T-cell (primary cell): Measurements from ENCODE around the gene DNMT3A. TPM values are rescaled to one million over a fixed set of nuclear protein-coding genes. Genes with fewer than 3 reads are reported as not detected.

Experiments used
- ATAC-seq, 4 experiments: fragments of 200-7000 bp in 3 of 4; fragments of 150-1000 bp in 1 of 4; cut with Tn5 transposase; replicated peaks in 1 of 4; 1 replicate in 3 of 4; 2 replicates in 1 of 4; pipeline ENCODE4 v1.10.0; 2021; ENCODE audit warnings: moderate library complexity in 3 of 4, mild to moderate bottlenecking in 2 of 4, moderate number of reproducible peaks in 1 of 4
- CTCF ChIA-PET, 2 donors: fragments of 300-600 bp; sonication (Branson Sonifier 250); formaldehyde crosslinking; loops; one replicate each; lab custom pipeline; 2022; ENCODE audit warnings: antibody characterized with exemption in 2 of 2; lab: Charles Lee
- POLR2A ChIA-PET, 2 donors: fragments of 300-600 bp; sonication (Branson Sonifier 250); formaldehyde crosslinking; loops; one replicate each; lab custom pipeline; 2022; ENCODE audit warnings: antibody characterized with exemption in 2 of 2; lab: Charles Lee
- DNase-seq, 35 experiments: peaks; one replicate each; pipeline versions ENCODE4 v3.0.0 to v3.0.0-alpha.2; 2013 to 2023
- H3K27ac ChIP-seq: one replicate; pipeline ENCODE4 v1.5.1; 2013; ENCODE audit warnings: low read length
- H3K27me3 ChIP-seq, 2 experiments: replicated peaks in 1 of 2; 1 replicate in 1 of 2; 2 replicates in 1 of 2; pipeline versions ENCODE4 v1.6.1 to v1.7.0; 2013; ENCODE audit warnings: low read length in 1 of 2, mixed read lengths in 1 of 2; ENCODE audit not compliant: control insufficient read depth in 2 of 2, insufficient read depth in 2 of 2; ENCODE audit errors: extremely low read depth in 1 of 2
- H3K36me3 ChIP-seq, 2 donors: 1 replicate in 1 of 2; 2 replicates in 1 of 2; pipeline versions ENCODE4 v1.6.1 to v1.7.0; 2013; ENCODE audit warnings: low read length in 1 of 2; ENCODE audit not compliant: control insufficient read depth in 2 of 2, insufficient read depth in 1 of 2; ENCODE audit errors: extremely low read depth in 1 of 2
- H3K4me1 ChIP-seq, 2 experiments: 1 replicate in 1 of 2; 2 replicates in 1 of 2; pipeline versions ENCODE4 v1.6.1 to v1.7.0; 2013; ENCODE audit warnings: low read length in 2 of 2, mixed read lengths in 1 of 2; ENCODE audit not compliant: insufficient read depth in 2 of 2, control insufficient read depth in 1 of 2; ENCODE audit errors: extremely low read depth in 1 of 2
- H3K4me3 ChIP-seq, 2 donors: 1 replicate in 1 of 2; 2 replicates in 1 of 2; pipeline versions ENCODE4 v1.5.1 to v1.7.0; 2013; ENCODE audit warnings: mild to moderate bottlenecking in 2 of 2, low read length in 1 of 2, moderate library complexity in 1 of 2; ENCODE audit not compliant: control insufficient read depth in 1 of 2; ENCODE audit errors: extremely low read depth in 1 of 2
- H3K9me3 ChIP-seq: 2 replicates; pipeline ENCODE4 v1.7.0; 2013
- H3K27ac Mint-ChIP-seq, 2 donors: one replicate each; pipeline ENCODE4 v1.8.0; 2020 to 2021; ENCODE audit warnings: mild to moderate bottlenecking in 2 of 2, mixed read lengths in 2 of 2
- H3K27me3 Mint-ChIP-seq, 2 donors: one replicate each; pipeline ENCODE4 v1.8.0; 2021 to 2022; ENCODE audit warnings: mixed read lengths in 2 of 2
- H3K36me3 Mint-ChIP-seq: one replicate; pipeline ENCODE4 v1.8.0; 2021; ENCODE audit warnings: mixed read lengths
- H3K4me1 Mint-ChIP-seq, 3 donors: one replicate each; pipeline ENCODE4 v1.8.0; 2020 to 2022; ENCODE audit warnings: mixed read lengths in 3 of 3, mild to moderate bottlenecking in 1 of 3
- H3K4me3 Mint-ChIP-seq, 3 donors: one replicate each; pipeline ENCODE4 v1.8.0; 2020 to 2022; ENCODE audit warnings: mild to moderate bottlenecking in 3 of 3, mixed read lengths in 3 of 3, moderate library complexity in 3 of 3
- H3K9me3 Mint-ChIP-seq, 3 donors: one replicate each; pipeline ENCODE4 v1.8.0; 2020 to 2022; ENCODE audit warnings: mixed read lengths in 3 of 3
- WGBS: methylation state at CpG from one replicate; pipeline ENCODE4 v1.1.5; 2013; ENCODE audit warnings: missing lambda C conversion rate; ENCODE audit not compliant: insufficient coverage; 5-methylcytosine and 5-hydroxymethylcytosine counted together
- total RNA-seq, 35 experiments: library from RNA in 6 of 35; stranded (reverse) in 6 of 35; fragments of 120-200 nt in 1 of 35; gene quantifications; one replicate each; pipeline versions ENCODE4 v1.2.1 to v1.2.4 and lab custom pipeline; 2013 to 2026

DNMT3A gene
- total RNA-seq, 5 donors from 2014 or later (not counting 1 experiment from before 2014, with no cell fraction given) = 78.7 to 125 (median 93.2) TPM

- WGBS = no CpG with 5 or more reads among the region's 1 CpG
- no peaks in the 10 kb centered on the region for H3K27me3 ChIP-seq
- Mint-ChIP-seq H3K36me3 (peaks cover 14% of the 10 kb centered on the region), H3K27ac (peak overlapping the region; percentile 25 to 44), H3K4me3 (no peak overlapping the region), H3K4me1 (peaks cover 20 to 50% (median 30%) of the 10 kb centered on the region in 3 donors), H3K27me3 (no peaks in the 10 kb centered on the region), H3K9me3 (no peaks in the 10 kb centered on the region)
- peaks cover 9 to 27% of the 10 kb centered on the region in 2 experiments for H3K4me1 ChIP-seq
- no peak for DNase-seq
- no peaks in the 10 kb centered on the region for H3K9me3 ChIP-seq
- ChIA-PET CTCF (no interaction called here), POLR2A (no interaction called here)
- H3K27ac ChIP-seq = no peak overlapping the region
- ATAC-seq = no peak
- no peak overlapping the region for H3K4me3 ChIP-seq
- H3K36me3 ChIP-seq = peaks cover 6 to 42% of the 10 kb centered on the region in 2 donors
Measured at GRCh38 chr2:25254961-25255360, 86.8 kb downstream of the DNMT3A start.

- ATAC-seq = no peak
- ChIA-PET CTCF (interaction anchor here in 1 of 2 donors (1.5 kb wide), 1 partner anchor 109 kb away, joined by 4 read pairs; no protein-coding TSS in a partner anchor), POLR2A (interaction anchor here (0.6 to 0.8 kb wide), 2 partner anchors 14 to 26 kb away, joined by 4 to 5 read pairs; no protein-coding TSS in a partner anchor)
- peaks cover 13 to 27% of the 10 kb centered on the region in 2 experiments for H3K4me1 ChIP-seq
- no peaks in the 10 kb centered on the region for H3K9me3 ChIP-seq
- Mint-ChIP-seq H3K36me3 (peaks cover 14% of the 10 kb centered on the region), H3K27ac (peak overlapping the region; percentile 83 to 88), H3K4me3 (peak overlapping the region; percentile 65 to 84 (median 77)), H3K27me3 (no peaks in the 10 kb centered on the region), H3K4me1 (peaks cover 25 to 49% (median 36%) of the 10 kb centered on the region in 3 donors), H3K9me3 (no peaks in the 10 kb centered on the region)
- WGBS = 100% methylated on average over 1 of the region's 11 CpGs
- H3K27me3 ChIP-seq = no peaks in the 10 kb centered on the region
- DNase-seq = no peak
- peak overlapping the region; percentile 49 for H3K27ac ChIP-seq
- H3K4me3 ChIP-seq = no peak overlapping the region
- H3K36me3 ChIP-seq = peaks cover 5 to 31% of the 10 kb centered on the region in 2 donors
Measured at GRCh38 chr2:25253153-25253626, 88.5 kb downstream of the DNMT3A start.

- H3K9me3 ChIP-seq = no peaks in the 10 kb centered on the region
- peaks cover 13 to 27% of the 10 kb centered on the region in 2 experiments for H3K4me1 ChIP-seq
- POLR2A ChIA-PET = interaction anchor here (0.5 to 0.8 kb wide), 3 partner anchors 13 to 331 kb away, joined by 3 to 5 read pairs (median 4); no protein-coding TSS in a partner anchor
- ATAC-seq (peak; percentile 64 to 76 (median 68)), DNase-seq (peak in 33 of 35 experiments; percentile 23 to 75 (median 53))
- CTCF ChIA-PET = interaction anchor here in 1 of 2 donors (1.5 kb wide), 1 partner anchor 110 kb away, joined by 4 read pairs; no protein-coding TSS in a partner anchor
- Mint-ChIP-seq H3K4me1 (peaks cover 25 to 49% (median 36%) of the 10 kb centered on the region in 3 donors), H3K9me3 (no peaks in the 10 kb centered on the region), H3K36me3 (peaks cover 14% of the 10 kb centered on the region), H3K27ac (peak overlapping the region; percentile 83 to 88), H3K27me3 (no peaks in the 10 kb centered on the region), H3K4me3 (peak overlapping the region; percentile 65 to 84 (median 77))
- peak overlapping the region; percentile 55 to 69 for H3K4me3 ChIP-seq
- WGBS = 41% methylated on average over 28 of the region's 62 CpGs
- no peaks in the 10 kb centered on the region for H3K27me3 ChIP-seq
- peak overlapping the region; percentile 49 for H3K27ac ChIP-seq
- H3K36me3 ChIP-seq = peaks cover 0 to 32% of the 10 kb centered on the region in 2 donors
Measured at GRCh38 chr2:25252291-25253152, 89.2 kb downstream of the DNMT3A start.

GRCh38 chr2:25251422-25252273 lies 90.1 kb downstream of the DNMT3A start:
- H3K9me3 Mint-ChIP-seq = no peaks in the 10 kb centered on the region
- Histone ChIP-seq H3K36me3 (peaks cover 4 to 32% of the 10 kb centered on the region in 2 donors), H3K4me1 (peaks cover 13 to 27% of the 10 kb centered on the region in 2 experiments), H3K27ac (peak overlapping the region; percentile 48), H3K27me3 (no peaks in the 10 kb centered on the region), H3K4me3 (peak overlapping the region; percentile 69), H3K9me3 (no peaks in the 10 kb centered on the region)
- H3K4me3 Mint-ChIP-seq = peak overlapping the region; percentile 81 to 84 (median 83)
- DNase-seq (peak in 26 of 35 experiments; percentile 17 to 56 (median 35)), ATAC-seq (peak; percentile 64 to 68 (median 64))
- peaks cover 25 to 49% (median 36%) of the 10 kb centered on the region in 3 donors for H3K4me1 Mint-ChIP-seq
- 6% methylated on average over 45 of the region's 52 CpGs for WGBS
- H3K27ac Mint-ChIP-seq = peak overlapping the region; percentile 79 to 86
- POLR2A ChIA-PET = interaction anchor here (0.5 to 0.6 kb wide), 2 partner anchors 171 to 331 kb away, joined by 3 read pairs; no protein-coding TSS in a partner anchor
- peaks cover 19% of the 10 kb centered on the region for H3K36me3 Mint-ChIP-seq
- CTCF ChIA-PET = interaction anchor here (0.5 to 1.5 kb wide), 4 partner anchors 8 to 111 kb away, joined by 3 to 5 read pairs (median 4); no protein-coding TSS in a partner anchor
- H3K27me3 Mint-ChIP-seq = no peaks in the 10 kb centered on the region

GRCh38 chr2:25251071-25251421 lies 90.7 kb downstream of the DNMT3A start:
- DNase-seq = peak in 13 of 35 experiments; percentile 6 to 49 (median 20)
- H3K36me3 Mint-ChIP-seq = peaks cover 19% of the 10 kb centered on the region
- no peaks in the 10 kb centered on the region for H3K27me3 ChIP-seq
- H3K4me3 ChIP-seq = peak overlapping the region; percentile 69
- peak overlapping the region; percentile 81 to 84 (median 83) for H3K4me3 Mint-ChIP-seq
- H3K36me3 ChIP-seq = peaks cover 10 to 37% of the 10 kb centered on the region in 2 donors
- CTCF ChIA-PET = interaction anchor here (0.5 to 0.9 kb wide), 3 partner anchors 8 to 34 kb away, joined by 3 to 5 read pairs (median 3); no protein-coding TSS in a partner anchor
- H3K9me3 Mint-ChIP-seq = no peaks in the 10 kb centered on the region
- H3K27ac ChIP-seq = peak overlapping the region; percentile 48
- H3K27ac Mint-ChIP-seq = peak overlapping the region; percentile 81 to 93
- peaks cover 25 to 46% (median 36%) of the 10 kb centered on the region in 3 donors for H3K4me1 Mint-ChIP-seq
- H3K27me3 Mint-ChIP-seq = no peaks in the 10 kb centered on the region
- 5% methylated on average over 5 of the region's 13 CpGs for WGBS
- POLR2A ChIA-PET = interaction anchor here in 1 of 2 donors (0.6 to 0.8 kb wide), 2 partner anchors 25 to 170 kb away, joined by 3 read pairs; no protein-coding TSS in a partner anchor
- peaks cover 13 to 27% of the 10 kb centered on the region in 2 experiments for H3K4me1 ChIP-seq
- H3K9me3 ChIP-seq = no peaks in the 10 kb centered on the region
- ATAC-seq = peak; percentile 21 to 54 (median 34)
